GM23338 (cell line): ENCODE data around the gene EXD3.

Experiments
- CTCF ChIP-seq, 2 experiments: fragments of 200-600 bp in 1 of 2; sonication (generic) in 1 of 2; conservative IDR thresholded peaks; 2 replicates each; pipeline versions ENCODE4 v1.5.1 to v1.6.1; 2016 to 2017; ENCODE audit warnings: antibody characterized with exemption in 2 of 2, low read depth in 2 of 2, mild to moderate bottlenecking in 2 of 2, moderate library complexity in 1 of 2
- EZH2 ChIP-seq: fragments of 200-600 bp; sonication (generic); IDR thresholded peaks from one replicate; pipeline ENCODE4 v1.8.0; 2017; ENCODE audit warnings: antibody characterized with exemption, mild to moderate bottlenecking, low read depth; ENCODE audit not compliant: unreplicated experiment
- EZH2phosphoT487 ChIP-seq: fragments of 200-600 bp; sonication (generic); IDR thresholded peaks from one replicate; pipeline ENCODE4 v1.8.1; 2018; ENCODE audit warnings: antibody characterized with exemption; ENCODE audit not compliant: unreplicated experiment
- JUNB ChIP-seq: IDR thresholded peaks from one replicate; pipeline ENCODE4 v1.6.1; 2016; ENCODE audit warnings: antibody characterized with exemption; ENCODE audit not compliant: unreplicated experiment
- POLR2AphosphoS5 ChIP-seq: IDR thresholded peaks from 2 replicates; pipeline ENCODE4 v1.6.1; 2016; ENCODE audit warnings: antibody characterized with exemption, low read depth
- REST ChIP-seq: IDR thresholded peaks from one replicate; pipeline ENCODE4 v1.6.1; 2018; ENCODE audit warnings: antibody characterized with exemption; ENCODE audit not compliant: unreplicated experiment
- ZNF331 ChIP-seq: fragments of 250-450 bp; sonication (Bioruptor Pico); IDR thresholded peaks from 2 replicates; pipeline ENCODE4 v1.5.0; 2020; ENCODE audit warnings: low read depth, mild to moderate bottlenecking, moderate library complexity

- no peak for TF ChIP-seq CTCF (conservative IDR thresholded peaks at IDR 0.05; ENCODE audit: low read depth in 2 of 2)
- no peak for TF ChIP-seq POLR2AphosphoS5
- no peak for TF ChIP-seq EZH2phosphoT487
- no peak for TF ChIP-seq EZH2
- no peak for TF ChIP-seq REST
- TF ChIP-seq JUNB, result no peak
- no peak for TF ChIP-seq ZNF331
These were observed 741 bp upstream of the EXD3 start for GRCh38 chr9:137423514-137424291.
